H1 (cell line): ENCODE data around the gene FAM162A. TPM values are rescaled to one million over a fixed set of nuclear protein-coding genes. Genes with fewer than 3 reads are reported as not detected.

Source experiments
- CTCF ChIA-PET: fragments of 300-600 bp; sonication (Branson Sonifier 250); formaldehyde crosslinking; loops from one replicate; lab custom pipeline; 2021; ENCODE audit not compliant: partially characterized antibody; lab: Charles Lee
- POLR2A ChIA-PET: fragments of 300-600 bp; sonication (Branson Sonifier 250); formaldehyde crosslinking; loops from one replicate; lab custom pipeline; 2021; ENCODE audit warnings: inconsistent platforms; ENCODE audit not compliant: partially characterized antibody; lab: Charles Lee
- DNase-seq, 2 experiments: peaks; one replicate each; pipeline versions ENCODE4 v3.0.0 to v3.0.0-alpha.2; 2010 to 2022; ENCODE audit warnings: low spot score in 2 of 2, low read depth in 1 of 2, mixed read lengths in 1 of 2
- FAIRE-seq: peaks from 2 replicates; lab custom pipeline; 2011; peaks lifted over from hg19 to GRCh38; lab: Jason Lieb, UNC
- H2AFZ ChIP-seq: 2 replicates; pipeline ENCODE4 v1.8.1; 2012; ENCODE audit warnings: low read length, inconsistent platforms
- H2AK5ac ChIP-seq: 2 replicates; pipeline ENCODE4 v1.6.1; 2013; ENCODE audit warnings: low read depth, low read length
- H2BK120ac ChIP-seq: replicated peaks from 2 replicates; pipeline ENCODE3; 2013; ENCODE audit warnings: low read depth, low read length, inconsistent platforms
- H2BK12ac ChIP-seq: 2 replicates; pipeline ENCODE4 v1.6.1; 2013; ENCODE audit warnings: low read depth, low read length
- H2BK15ac ChIP-seq: 2 replicates; pipeline ENCODE4 v1.6.1; 2013; ENCODE audit warnings: low read length
- H2BK20ac ChIP-seq: 2 replicates; pipeline ENCODE4 v1.6.1; 2013; ENCODE audit warnings: low read length
- H2BK5ac ChIP-seq: 2 replicates; pipeline ENCODE4 v1.6.1; 2013; ENCODE audit warnings: low read depth, low read length
- H3K14ac ChIP-seq: 2 replicates; pipeline ENCODE4 v1.6.1; 2013; ENCODE audit warnings: inconsistent platforms; ENCODE audit not compliant: insufficient read length
- H3K18ac ChIP-seq: 2 replicates; pipeline ENCODE4 v1.6.1; 2013; ENCODE audit warnings: low read length; ENCODE audit errors: extremely low read depth
- H3K23ac ChIP-seq: 2 replicates; pipeline ENCODE4 v1.6.1; 2013; ENCODE audit warnings: inconsistent platforms; ENCODE audit not compliant: insufficient read length
- H3K23me2 ChIP-seq: 2 replicates; pipeline ENCODE4 v1.6.1; 2013; ENCODE audit warnings: low read depth, low read length
- H3K27ac ChIP-seq: 2 replicates; pipeline ENCODE4 v1.6.1; 2011; ENCODE audit warnings: low read depth, low read length, inconsistent platforms
- H3K27me3 ChIP-seq, 4 experiments: replicated peaks in 1 of 4; 1 replicate in 1 of 4; 2 replicates in 3 of 4; pipeline versions ENCODE4 v1.6.1 to v1.8.1; 2011 to 2013; ENCODE audit warnings: low read length in 3 of 4, mild to moderate bottlenecking in 3 of 4, inconsistent platforms in 2 of 4, mixed read lengths in 2 of 4, moderate library complexity in 1 of 4; ENCODE audit not compliant: control insufficient read depth in 3 of 4, insufficient read depth in 3 of 4; ENCODE audit errors: extremely low read depth in 1 of 4
- H3K36me3 ChIP-seq, 4 experiments: 2 replicates each; pipeline versions ENCODE4 v1.6.1 to v1.8.1; 2011 to 2013; ENCODE audit warnings: mild to moderate bottlenecking in 4 of 4, low read length in 3 of 4, moderate library complexity in 2 of 4, control low read depth in 1 of 4, inconsistent platforms in 1 of 4; ENCODE audit not compliant: insufficient read depth in 4 of 4, control insufficient read depth in 2 of 4
- H3K4ac ChIP-seq: replicated peaks from 2 replicates; pipeline ENCODE3; 2013; ENCODE audit warnings: low read length, low read depth, mixed read lengths, inconsistent platforms; ENCODE audit not compliant: insufficient read length
- H3K4me1 ChIP-seq, 4 experiments: replicated peaks in 1 of 4; 1 replicate in 1 of 4; 2 replicates in 3 of 4; pipeline versions ENCODE4 v1.6.1 to v1.8.1; 2011 to 2013; ENCODE audit warnings: low read length in 3 of 4, inconsistent platforms in 2 of 4, mixed read lengths in 1 of 4; ENCODE audit not compliant: insufficient read depth in 4 of 4, control insufficient read depth in 3 of 4
- H3K4me2 ChIP-seq, 2 experiments: 2 replicates each; pipeline versions ENCODE4 v1.6.1 to v1.8.1; 2011 to 2013; ENCODE audit warnings: low read depth in 2 of 2, low read length in 2 of 2, control low read depth in 1 of 2, inconsistent platforms in 1 of 2, mild to moderate bottlenecking in 1 of 2; ENCODE audit not compliant: insufficient read depth in 1 of 2
- H3K4me3 ChIP-seq, 4 experiments: fragments of 200-600, 300-600 bp in 1 of 4; sonication (generic), shearing (Covaris generic), sonication (Bioruptor Twin) in 1 of 4; 2 replicates each; pipeline versions ENCODE4 v1.5.1 to v1.8.1; 2011 to 2016; ENCODE audit warnings: low read length in 4 of 4, low read depth in 3 of 4, control low read depth in 2 of 4, inconsistent platforms in 2 of 4, mild to moderate bottlenecking in 2 of 4, mixed read lengths in 1 of 4, moderate library complexity in 1 of 4; ENCODE audit not compliant: insufficient read depth in 2 of 4; ENCODE audit errors: extremely low read depth in 1 of 4
- H3K56ac ChIP-seq: replicated peaks from 2 replicates; pipeline ENCODE3; 2013; ENCODE audit warnings: low read depth, mild to moderate bottlenecking, mixed read lengths, low read length, inconsistent platforms; ENCODE audit not compliant: insufficient read length
- H3K79me1 ChIP-seq: 2 replicates; pipeline ENCODE4 v1.6.1; 2013; ENCODE audit warnings: low read depth, low read length, control low read depth
- H3K79me2 ChIP-seq, 2 experiments: 2 replicates each; pipeline versions ENCODE4 v1.6.1 to v1.8.1; 2012 to 2013; ENCODE audit warnings: low read length in 2 of 2, mild to moderate bottlenecking in 2 of 2, inconsistent platforms in 1 of 2; ENCODE audit not compliant: insufficient read depth in 2 of 2, control insufficient read depth in 1 of 2
- H3K9ac ChIP-seq, 4 experiments: replicated peaks in 1 of 4; 1 replicate in 1 of 4; 2 replicates in 3 of 4; pipeline versions ENCODE4 v1.6.1 to v1.8.1; 2011 to 2013; ENCODE audit warnings: low read depth in 3 of 4, low read length in 3 of 4, control low read depth in 2 of 4, mild to moderate bottlenecking in 2 of 4, moderate library complexity in 2 of 4, inconsistent platforms in 1 of 4; ENCODE audit errors: extremely low read depth in 1 of 4
- H3K9me3 ChIP-seq, 2 experiments: 2 replicates each; pipeline versions ENCODE4 v1.6.1 to v1.8.1; 2012 to 2013; ENCODE audit warnings: mild to moderate bottlenecking in 2 of 2, moderate library complexity in 2 of 2, control low read depth in 1 of 2, inconsistent platforms in 1 of 2, low read depth in 1 of 2, low read length in 1 of 2, mixed read lengths in 1 of 2; ENCODE audit not compliant: insufficient read depth in 2 of 2
- H4K20me1 ChIP-seq, 2 experiments: replicated peaks in 1 of 2; 2 replicates each; pipeline versions ENCODE3 to v1.8.1; 2011 to 2013; ENCODE audit warnings: inconsistent platforms in 2 of 2, low read length in 2 of 2, mild to moderate bottlenecking in 1 of 2; ENCODE audit not compliant: insufficient read depth in 2 of 2, control insufficient read depth in 1 of 2
- H4K5ac ChIP-seq: 2 replicates; pipeline ENCODE4 v1.6.1; 2013; ENCODE audit warnings: low read length, low read depth, mixed read lengths, inconsistent platforms; ENCODE audit not compliant: insufficient read length
- H4K8ac ChIP-seq: 2 replicates; pipeline ENCODE4 v1.8.0; 2013; ENCODE audit warnings: mild to moderate bottlenecking, moderate library complexity, low read length, inconsistent platforms; ENCODE audit not compliant: insufficient read depth; ENCODE audit errors: extremely low read depth
- H4K91ac ChIP-seq: replicated peaks from 2 replicates; pipeline ENCODE3; 2013; ENCODE audit warnings: low read length, mixed read lengths, inconsistent platforms; ENCODE audit not compliant: insufficient read length
- CREB1 ChIP-seq: IDR thresholded peaks from 2 replicates; pipeline ENCODE4 v1.6.1; 2012; ENCODE audit warnings: inconsistent platforms
- CTCF ChIP-seq, 3 experiments: IDR thresholded peaks; 1 replicate in 2 of 3; 2 replicates in 1 of 3; pipeline versions ENCODE4 v1.5.1 to v1.6.1; 2011; ENCODE audit warnings: low read length in 3 of 3, mild to moderate bottlenecking in 3 of 3, inconsistent platforms in 2 of 3, low read depth in 1 of 3, moderate library complexity in 1 of 3; ENCODE audit not compliant: insufficient read depth in 1 of 3; ENCODE audit errors: control extremely low read depth in 1 of 3
- EP300 ChIP-seq, 2 experiments: IDR thresholded peaks; 1 replicate in 1 of 2; 2 replicates in 1 of 2; pipeline ENCODE4 v1.6.1; 2011 to 2012; ENCODE audit warnings: low read depth in 2 of 2, low read length in 2 of 2, mild to moderate bottlenecking in 2 of 2, borderline replicate concordance in 1 of 2, inconsistent platforms in 1 of 2, moderate library complexity in 1 of 2
- GTF2F1 ChIP-seq: IDR thresholded peaks from 2 replicates; pipeline ENCODE4 v1.6.1; 2012; ENCODE audit warnings: low read depth, low read length, improper control_type of control experiment, borderline replicate concordance
- PHF8 ChIP-seq: fragments of 200-600 bp; sonication (generic); conservative IDR thresholded peaks from 2 replicates; pipeline ENCODE4 v1.7.1; 2012; ENCODE audit warnings: low read depth, mild to moderate bottlenecking, inconsistent platforms, low read length, moderate library complexity
- POLR2AphosphoS5 ChIP-seq: IDR thresholded peaks from 2 replicates; pipeline ENCODE4 v1.6.1; 2011; ENCODE audit warnings: low read depth, low read length
- POU5F1 ChIP-seq: IDR thresholded peaks from 2 replicates; pipeline ENCODE4 v1.6.1; 2011; ENCODE audit warnings: low read depth, mild to moderate bottlenecking, low read length, moderate library complexity
- RXRA ChIP-seq: IDR thresholded peaks from 2 replicates; pipeline ENCODE4 v1.6.1; 2011; ENCODE audit warnings: low read depth, mild to moderate bottlenecking, low read length, moderate library complexity; ENCODE audit not compliant: insufficient read depth
- SAP30 ChIP-seq: fragments of 300-600 bp; sonication (generic); IDR thresholded peaks from 2 replicates; pipeline ENCODE4 v1.7.1; 2012; ENCODE audit warnings: low read length, moderate library complexity, mild to moderate bottlenecking, inconsistent platforms; ENCODE audit not compliant: insufficient read depth, insufficient replicate concordance
- SRF ChIP-seq: IDR thresholded peaks from 2 replicates; pipeline ENCODE4 v1.6.1; 2011; ENCODE audit warnings: mild to moderate bottlenecking, low read depth, low read length, moderate library complexity
- TAF7 ChIP-seq: optimal IDR thresholded peaks from 2 replicates; pipeline ENCODE3; 2011; ENCODE audit warnings: low read depth, mild to moderate bottlenecking, inconsistent platforms, low read length, moderate library complexity, borderline replicate concordance
- WGBS, 2 experiments: shearing (Covaris generic) in 1 of 2; methylation state at CpG; one replicate each; pipeline versions ENCODE4 v1.1.6 to v1.1.7; 2013 to 2015; ENCODE audit warnings: low lambda C conversion rate in 2 of 2, mixed read lengths in 2 of 2, inconsistent platforms in 1 of 2, low coverage in 1 of 2, missing lambda C conversion rate in 1 of 2; ENCODE audit not compliant: insufficient replicate concordance in 2 of 2, insufficient coverage in 1 of 2, insufficient read length in 1 of 2; ENCODE audit errors: extremely low coverage in 1 of 2, missing lambda C conversion rate in 1 of 2; 5-methylcytosine and 5-hydroxymethylcytosine counted together
- polyA plus RNA-seq, 7 experiments: library from polyadenylated mRNA; depleted of rRNA in 3 of 7; stranded (reverse) in 5 of 7; unstranded in 2 of 7; fragments of >200 nt in 5 of 7; fragments of 200-250 nt in 2 of 7; gene quantifications; 1 replicate in 5 of 7; 2 replicates in 1 of 7; 4 replicates in 1 of 7; pipeline versions ENCODE4 v1.2.1 to v1.2.3, GENCODE V29; 2011 to 2013; ENCODE audit warnings: missing spikeins in 2 of 7, mixed read lengths in 2 of 7
- total RNA-seq: library from RNA; stranded (reverse); fragmentation: NEBNext Ultra II Directional; extraction: Animal tissue kit (Norgen Biotek cat#: 25700); gene quantifications from 2 replicates; pipeline ENCODE4 v1.2.1, GENCODE V29; 2021

Gene FAM162A
- total and polyA plus RNA-seq, 2 of the 8 experiments (the other 6 are each of a cell fraction or from before 2014, with no cell fraction given): 38.2 to 59.7 TPM

GRCh38 chr3:122451371-122451770 is 67.4 kb downstream of the FAM162A start:
- CTCF ChIA-PET: interaction anchor here (0.8 kb wide), 1 partner anchor 67 kb away, joined by 3 read pairs; no protein-coding TSS in a partner anchor

More at GRCh38 chr3:122451371-122451770, 67.4 kb downstream of the FAM162A start:
- WGBS, 2 experiments: 98% methylated on average over 3 of the region's 3 CpGs; no CpG with 5 or more reads in 1 of the 2 experiments
- Histone ChIP-seq H2BK5ac (no peak overlapping the region), H2AFZ (no peak overlapping the region), H3K9ac (no peak overlapping the region), H3K56ac (no peak overlapping the region), H2BK12ac (no peak overlapping the region), H2BK20ac (no peak overlapping the region), H3K79me2 (no peaks in the 10 kb centered on the region), H2BK15ac (no peak overlapping the region), H3K27me3 (no peaks in the 10 kb centered on the region), H2AK5ac (no peak overlapping the region), H3K36me3 (peaks cover 0 to 54% (median 19%) of the 10 kb centered on the region in 4 experiments; a peak in 5 of 8 replicates), H3K4me1 (no peaks in the 10 kb centered on the region), H3K4ac (no peak overlapping the region), H3K14ac (no peak overlapping the region), H4K20me1 (peaks cover 0 to 1% of the 10 kb centered on the region in 2 experiments), H4K8ac (no peak overlapping the region), H3K27ac (no peak overlapping the region), H3K4me3 (no peak overlapping the region), H3K18ac (no peak overlapping the region), H3K79me1 (no peaks in the 10 kb centered on the region), H2BK120ac (no peak overlapping the region), H3K4me2 (no peak overlapping the region), H3K23me2 (no peaks in the 10 kb centered on the region), H3K9me3 (no peaks in the 10 kb centered on the region), H4K91ac (no peak overlapping the region), H3K23ac (no peak overlapping the region), H4K5ac (no peak overlapping the region)
- FAIRE-seq: no peak
- no peak for TF ChIP-seq POLR2AphosphoS5
- TF ChIP-seq TAF7: no peak
- TF ChIP-seq CREB1: no peak
- TF ChIP-seq GTF2F1: no peak
- no peak for TF ChIP-seq SRF
- no peak for TF ChIP-seq POU5F1
- no peak for TF ChIP-seq EP300 (IDR thresholded peaks at IDR 0.05; ENCODE audit: borderline replicate concordance in 1 of 2, low read depth in 2 of 2, low read length in 2 of 2)
- no peak for TF ChIP-seq RXRA
- no peak for TF ChIP-seq PHF8
- TF ChIP-seq CTCF (IDR thresholded peaks at IDR 0.05; ENCODE audit: control extremely low read depth in 1 of 3, insufficient read depth in 1 of 3, low read depth in 1 of 3, low read length in 3 of 3): no peak
- TF ChIP-seq SAP30: no peak
- no peak for DNase-seq
- POLR2A ChIA-PET: no interaction called here
